Measurements from ENCODE around the gene RRAS2.

The RRAS2 gene

DNA sequence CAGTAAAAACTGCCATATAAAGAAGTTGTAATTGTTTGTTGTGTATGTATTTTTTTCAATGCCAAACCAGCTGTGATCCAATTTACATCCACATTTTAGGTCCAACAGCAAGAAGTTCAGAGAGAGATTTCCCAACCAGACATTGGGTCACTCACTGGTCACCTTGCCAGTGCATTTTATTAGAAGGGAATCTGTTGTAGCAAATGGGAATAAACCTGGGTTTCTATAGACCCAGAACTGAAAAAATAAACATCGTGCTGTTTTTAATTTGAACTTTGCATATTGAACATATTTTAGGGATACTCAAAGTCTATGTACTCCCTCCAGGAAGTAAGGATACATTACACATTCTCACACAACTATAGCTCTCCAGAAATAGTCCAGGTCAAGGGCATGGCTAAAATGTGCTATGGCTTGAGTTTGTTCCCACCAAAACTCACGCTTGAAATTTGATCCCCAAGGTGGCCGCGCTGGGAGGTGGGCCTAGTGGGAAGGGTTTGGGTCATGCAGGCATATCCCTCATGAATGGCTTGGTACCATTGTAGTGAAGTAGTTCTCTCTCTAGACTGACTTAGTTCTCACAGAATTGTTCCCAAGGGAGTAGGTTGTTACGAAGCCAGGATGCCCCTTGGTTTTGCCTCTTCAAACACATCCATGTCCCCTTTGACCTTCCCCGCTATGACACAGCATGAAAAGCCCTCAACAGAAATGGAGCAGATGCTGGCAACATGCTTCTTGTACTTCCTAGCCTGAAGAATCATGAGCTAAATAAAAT lies 90.9 kb downstream of the RRAS2 start:
- TF ChIP-seq, protein P1, sequence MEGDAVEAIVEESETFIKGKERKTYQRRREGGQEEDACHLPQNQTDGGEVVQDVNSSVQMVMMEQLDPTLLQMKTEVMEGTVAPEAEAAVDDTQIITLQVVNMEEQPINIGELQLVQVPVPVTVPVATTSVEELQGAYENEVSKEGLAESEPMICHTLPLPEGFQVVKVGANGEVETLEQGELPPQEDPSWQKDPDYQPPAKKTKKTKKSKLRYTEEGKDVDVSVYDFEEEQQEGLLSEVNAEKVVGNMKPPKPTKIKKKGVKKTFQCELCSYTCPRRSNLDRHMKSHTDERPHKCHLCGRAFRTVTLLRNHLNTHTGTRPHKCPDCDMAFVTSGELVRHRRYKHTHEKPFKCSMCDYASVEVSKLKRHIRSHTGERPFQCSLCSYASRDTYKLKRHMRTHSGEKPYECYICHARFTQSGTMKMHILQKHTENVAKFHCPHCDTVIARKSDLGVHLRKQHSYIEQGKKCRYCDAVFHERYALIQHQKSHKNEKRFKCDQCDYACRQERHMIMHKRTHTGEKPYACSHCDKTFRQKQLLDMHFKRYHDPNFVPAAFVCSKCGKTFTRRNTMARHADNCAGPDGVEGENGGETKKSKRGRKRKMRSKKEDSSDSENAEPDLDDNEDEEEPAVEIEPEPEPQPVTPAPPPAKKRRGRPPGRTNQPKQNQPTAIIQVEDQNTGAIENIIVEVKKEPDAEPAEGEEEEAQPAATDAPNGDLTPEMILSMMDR (IDR thresholded peaks at IDR 0.05; ENCODE audit: poor library complexity, severe bottlenecking), result no peak
- Histone ChIP-seq H3K9me3 (ENCODE audit: severe bottlenecking) (no peaks in the 10 kb centered on the region), H3K27me3 (ENCODE audit: insufficient read depth, poor library complexity, severe bottlenecking) (no peaks in the 10 kb centered on the region), H3K36me3 (ENCODE audit: low read depth) (peaks cover 4% of the 10 kb centered on the region), H3K4me3 (ENCODE audit: severe bottlenecking) (no peak overlapping the region), H3K4me1 (ENCODE audit: insufficient read depth, poor library complexity, severe bottlenecking) (no peaks in the 10 kb centered on the region), H3K27ac (ENCODE audit: poor library complexity, severe bottlenecking) (no peak overlapping the region)
- no peak for ATAC-seq (ENCODE audit: low read depth)
- no peak for DNase-seq (ENCODE audit: low spot score)

DNA sequence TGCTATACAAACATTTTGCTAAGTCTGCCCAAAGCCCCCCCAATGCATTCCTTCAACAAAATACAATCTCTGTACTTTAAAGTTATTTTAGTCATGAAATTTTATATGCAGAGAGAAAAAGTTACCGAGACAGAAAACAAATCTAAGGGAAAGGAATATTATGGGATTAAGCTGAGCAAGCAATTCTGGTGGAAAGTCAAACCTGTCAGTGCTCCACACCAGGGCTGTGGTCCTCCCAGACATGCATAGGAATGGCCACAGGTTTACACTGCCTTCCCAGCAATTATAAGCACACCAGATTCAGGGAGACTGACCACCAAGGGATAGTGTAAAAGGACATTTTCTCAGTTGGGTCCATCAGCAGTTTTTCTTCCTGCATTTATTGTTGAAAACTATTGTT lies 92.4 kb downstream of the RRAS2 start:
- Histone ChIP-seq H3K9me3 (ENCODE audit: severe bottlenecking) (no peaks in the 10 kb centered on the region), H3K27me3 (ENCODE audit: insufficient read depth, poor library complexity, severe bottlenecking) (no peaks in the 10 kb centered on the region), H3K4me3 (ENCODE audit: severe bottlenecking) (no peak overlapping the region), H3K4me1 (ENCODE audit: insufficient read depth, poor library complexity, severe bottlenecking) (no peaks in the 10 kb centered on the region), H3K27ac (ENCODE audit: poor library complexity, severe bottlenecking) (no peak overlapping the region), H3K36me3 (ENCODE audit: low read depth) (no peaks in the 10 kb centered on the region; the same call in 1 of the 2 replicates)
- DNase-seq (ENCODE audit: low spot score) (no peak), ATAC-seq (ENCODE audit: low read depth) (no peak)
- TF ChIP-seq, protein P1 (IDR thresholded peaks at IDR 0.05; ENCODE audit: poor library complexity, severe bottlenecking), result no peak

DNA sequence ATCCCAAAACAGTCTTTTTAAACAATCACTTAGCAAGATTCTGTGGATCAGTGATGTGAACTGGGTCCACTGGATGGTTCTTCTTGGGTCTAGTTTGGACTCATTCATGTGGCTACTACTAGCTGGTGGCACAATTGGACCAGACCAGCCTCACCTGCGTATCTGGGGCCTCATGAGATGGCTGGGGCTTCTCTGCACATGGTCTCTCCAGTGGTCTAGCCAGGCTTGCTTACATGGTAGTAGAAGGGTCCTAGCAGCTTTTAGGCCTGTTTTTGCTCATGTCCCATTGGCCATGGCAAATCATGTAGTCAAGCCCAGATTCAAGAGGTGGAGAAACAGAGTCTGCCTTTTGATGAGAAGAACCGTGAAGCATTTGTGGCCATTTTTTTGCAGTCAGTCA lies 94.0 kb downstream of the RRAS2 start:
- Histone ChIP-seq H3K36me3 (ENCODE audit: low read depth) (no peaks in the 10 kb centered on the region; the same call in 1 of the 2 replicates), H3K4me3 (ENCODE audit: severe bottlenecking) (no peak overlapping the region), H3K27me3 (ENCODE audit: insufficient read depth, poor library complexity, severe bottlenecking) (no peaks in the 10 kb centered on the region), H3K27ac (ENCODE audit: poor library complexity, severe bottlenecking) (no peak overlapping the region), H3K9me3 (ENCODE audit: severe bottlenecking) (no peaks in the 10 kb centered on the region), H3K4me1 (ENCODE audit: insufficient read depth, poor library complexity, severe bottlenecking) (no peaks in the 10 kb centered on the region)
- DNase-seq (ENCODE audit: low spot score) (no peak), ATAC-seq (ENCODE audit: low read depth) (no peak)
- TF ChIP-seq, protein P1 (IDR thresholded peaks at IDR 0.05; ENCODE audit: poor library complexity, severe bottlenecking), result no peak

DNA sequence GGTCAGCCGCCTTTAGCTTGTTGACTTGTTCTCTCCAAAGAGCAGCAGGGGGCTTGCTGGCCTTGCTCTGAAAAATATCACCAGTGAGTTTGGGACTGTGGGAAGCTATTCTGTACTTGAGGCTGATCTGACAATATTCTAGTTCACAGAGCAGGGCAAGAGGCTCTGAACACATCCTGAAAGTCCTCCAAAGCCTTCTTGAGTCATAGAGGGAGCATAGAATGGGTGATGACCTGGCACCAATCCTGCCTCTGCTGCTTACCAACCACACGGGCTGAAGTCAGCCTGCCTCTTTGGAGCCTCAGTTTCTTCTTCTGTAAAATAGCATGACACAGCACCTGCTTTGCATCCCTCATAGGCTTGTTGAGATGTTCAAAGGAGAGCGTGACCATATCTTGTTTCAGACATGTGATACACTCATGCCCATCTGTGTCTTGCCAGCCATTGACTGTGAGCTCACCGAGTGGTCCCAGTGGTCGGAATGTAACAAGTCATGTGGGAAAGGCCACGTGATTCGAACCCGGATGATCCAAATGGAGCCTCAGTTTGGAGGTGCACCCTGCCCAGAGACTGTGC lies 96.6 kb downstream of the RRAS2 start:
- H3K4me1 ChIP-seq (ENCODE audit: insufficient read depth, poor library complexity, severe bottlenecking), result peaks cover 4% of the 10 kb centered on the region
- no peak overlapping the region for H3K4me3 ChIP-seq (ENCODE audit: severe bottlenecking)
- TF ChIP-seq, protein P1 (IDR thresholded peaks at IDR 0.05; ENCODE audit: poor library complexity, severe bottlenecking), result no peak
- no peak for DNase-seq (ENCODE audit: low spot score)
- H3K27ac ChIP-seq (ENCODE audit: poor library complexity, severe bottlenecking), result no peak overlapping the region
- no peak for ATAC-seq (ENCODE audit: low read depth)
- no peaks in the 10 kb centered on the region for H3K9me3 ChIP-seq (ENCODE audit: severe bottlenecking)
- H3K36me3 ChIP-seq (ENCODE audit: low read depth), result no peaks in the 10 kb centered on the region; the same call in 1 of the 2 replicates
- no peaks in the 10 kb centered on the region for H3K27me3 ChIP-seq (ENCODE audit: insufficient read depth, poor library complexity, severe bottlenecking)

GRCh38 chr11:14261066-14261465 lies 97.9 kb downstream of the RRAS2 start:
- H3K27ac ChIP-seq (ENCODE audit: poor library complexity, severe bottlenecking), result no peak overlapping the region
- H3K4me3 ChIP-seq (ENCODE audit: severe bottlenecking), result no peak overlapping the region
- TF ChIP-seq, protein P1 (IDR thresholded peaks at IDR 0.05; ENCODE audit: poor library complexity, severe bottlenecking), result no peak
- DNase-seq (ENCODE audit: low spot score) (no peak), ATAC-seq (ENCODE audit: low read depth) (no peak)
- H3K36me3 ChIP-seq (ENCODE audit: low read depth), result no peaks in the 10 kb centered on the region
- no peaks in the 10 kb centered on the region for H3K27me3 ChIP-seq (ENCODE audit: insufficient read depth, poor library complexity, severe bottlenecking)
- peaks cover 4% of the 10 kb centered on the region for H3K4me1 ChIP-seq (ENCODE audit: insufficient read depth, poor library complexity, severe bottlenecking)
- H3K9me3 ChIP-seq (ENCODE audit: severe bottlenecking), result no peaks in the 10 kb centered on the region
